GM12878 (cell line): ENCODE results near the gene PODN. TPM values are rescaled to one million over a fixed set of nuclear protein-coding genes. Genes with fewer than 3 reads are reported as not detected.

Experiments used
- ATAC-seq: fragments of 200-7000 bp; cut with Tn5 transposase; 3 replicates; pipeline ENCODE4 v1.9.1; 2020; ENCODE audit warnings: mild to moderate bottlenecking, moderate library complexity
- BruUV-seq: library from RNA; stranded (reverse); fragments of 400-500 nt; replicated peaks from 2 replicates; lab custom pipeline; 2021; lab: Mats Ljungman, UMichigan
- CTCF ChIA-PET: fragments of 300-600 bp; sonication (Branson Sonifier 250); formaldehyde crosslinking; extraction: SDS; loops from one replicate; lab custom pipeline; 2021; ENCODE audit warnings: inconsistent platforms; lab: Yijun Ruan, JAX
- POLR2A ChIA-PET: fragments of 350-600 bp; formaldehyde crosslinking; extraction: SDS; loops from one replicate; lab custom pipeline; 2021; ENCODE audit warnings: inconsistent platforms; lab: Charles Lee
- RAD21 ChIA-PET: fragments of 300-600 bp; sonication (Branson Sonifier 250); formaldehyde crosslinking; loops from one replicate; lab custom pipeline; 2023; ENCODE audit warnings: antibody characterized with exemption; ENCODE audit not compliant: unreplicated experiment; lab: Charles Lee
- SMC1A ChIA-PET: fragments of 300-600 bp; sonication (Branson Sonifier 250); formaldehyde crosslinking; loops from one replicate; lab custom pipeline; 2023; ENCODE audit not compliant: unreplicated experiment, uncharacterized antibody; lab: Charles Lee
- DNase-seq: peaks from one replicate; pipeline ENCODE4 v3.0.0-alpha.2; 2011; ENCODE audit warnings: low read depth, low spot score
- FAIRE-seq: peaks from 3 replicates; lab custom pipeline; 2011; peaks lifted over from hg19 to GRCh38; lab: Jason Lieb, UNC
- H2AFZ ChIP-seq: 2 replicates; pipeline ENCODE4 v1.6.0; 2011; ENCODE audit warnings: low read depth, low read length, control low read depth; ENCODE audit not compliant: control insufficient read depth
- H3K27ac ChIP-seq: 2 replicates; pipeline ENCODE4 v1.5.1; 2011; ENCODE audit warnings: control low read depth; ENCODE audit not compliant: control insufficient read depth, insufficient read depth
- H3K27me3 ChIP-seq, 2 experiments: replicated peaks in 1 of 2; 2 replicates each; pipeline versions ENCODE4 v1.6.0 to v1.6.1; 2011; ENCODE audit warnings: low read length in 1 of 2; ENCODE audit not compliant: control insufficient read depth in 2 of 2, insufficient read depth in 2 of 2
- H3K36me3 ChIP-seq, 2 experiments: 2 replicates each; pipeline ENCODE4 v1.5.1; 2011; ENCODE audit warnings: low read length in 1 of 2; ENCODE audit not compliant: control insufficient read depth in 2 of 2, insufficient read depth in 2 of 2
- H3K4me1 ChIP-seq: 2 replicates; pipeline ENCODE4 v1.6.1; 2011; ENCODE audit warnings: mild to moderate bottlenecking, low read length, moderate library complexity, mixed read lengths; ENCODE audit not compliant: control insufficient read depth, insufficient read depth
- H3K4me2 ChIP-seq: 2 replicates; pipeline ENCODE4 v1.6.0; 2011; ENCODE audit warnings: control low read depth; ENCODE audit not compliant: control insufficient read depth, insufficient read depth
- H3K4me3 ChIP-seq: fragments of 200-600 bp; sonication (generic); 2 replicates; pipeline ENCODE4 v1.5.1; 2016
- H3K79me2 ChIP-seq: 2 replicates; pipeline ENCODE4 v1.6.0; 2011; ENCODE audit warnings: low read length; ENCODE audit not compliant: control insufficient read depth, insufficient read depth
- H3K9ac ChIP-seq: 2 replicates; pipeline ENCODE4 v1.8.0; 2011; ENCODE audit warnings: low read length, control low read depth, mixed read lengths; ENCODE audit not compliant: control insufficient read depth, insufficient read depth
- H3K9me3 ChIP-seq: replicated peaks from 3 replicates; pipeline ENCODE4 v1.5.1; 2011; ENCODE audit warnings: mild to moderate bottlenecking, low read length; ENCODE audit not compliant: control insufficient read depth, insufficient read depth
- H4K20me1 ChIP-seq: 2 replicates; pipeline ENCODE4 v1.6.0; 2011; ENCODE audit not compliant: control insufficient read depth, insufficient read depth
- CBFB ChIP-seq: IDR thresholded peaks from 2 replicates; pipeline ENCODE4 v1.6.1; 2016; ENCODE audit warnings: antibody characterized with exemption, low read depth
- CEBPZ ChIP-seq: fragments of 150-350 bp; IDR thresholded peaks from 2 replicates; pipeline ENCODE4 v1.6.1; 2016; ENCODE audit warnings: low read depth, low read length
- CHD1 ChIP-seq: IDR thresholded peaks from 2 replicates; pipeline ENCODE4 v1.6.1; 2012; ENCODE audit warnings: low read depth, low read length, improper control_type of control experiment
- ELK1 ChIP-seq: IDR thresholded peaks from 2 replicates; pipeline ENCODE4 v1.6.1; 2012; ENCODE audit warnings: low read depth, low read length, improper control_type of control experiment
- MLLT1 ChIP-seq: fragments of 450-650 bp; IDR thresholded peaks from 2 replicates; pipeline ENCODE4 v1.6.1; 2016; ENCODE audit warnings: mild to moderate bottlenecking
- MYC ChIP-seq: IDR thresholded peaks from 2 replicates; pipeline ENCODE4 v1.6.1; 2011; ENCODE audit warnings: mild to moderate bottlenecking, low read length, moderate library complexity, inconsistent platforms; ENCODE audit not compliant: insufficient read depth, insufficient replicate concordance, insufficient read length, severe bottlenecking
- NFYB ChIP-seq: IDR thresholded peaks from 2 replicates; pipeline ENCODE4 v1.6.1; 2011; ENCODE audit warnings: low read depth, mild to moderate bottlenecking, low read length, improper control_type of control experiment, moderate library complexity; ENCODE audit not compliant: insufficient read depth
- PRDM15 ChIP-seq: fragments of 450-650 bp; formaldehyde crosslinking; IDR thresholded peaks from 2 replicates; pipeline ENCODE4 v1.4.0; 2020; ENCODE audit warnings: mild to moderate bottlenecking, moderate library complexity
- RAD21 ChIP-seq: IDR thresholded peaks from 2 replicates; pipeline ENCODE4 v1.6.1; 2011; ENCODE audit warnings: mild to moderate bottlenecking, low read depth, low read length, moderate library complexity; ENCODE audit not compliant: insufficient read depth
- SIN3A ChIP-seq: IDR thresholded peaks from 2 replicates; pipeline ENCODE4 v1.6.1; 2012; ENCODE audit warnings: low read depth, low read length, improper control_type of control experiment
- TAF1 ChIP-seq: IDR thresholded peaks from 2 replicates; pipeline ENCODE4 v1.6.1; 2011; ENCODE audit warnings: mild to moderate bottlenecking, low read depth, low read length, borderline replicate concordance
- WRNIP1 ChIP-seq: IDR thresholded peaks from 2 replicates; pipeline ENCODE4 v1.6.1; 2011; ENCODE audit warnings: low read depth, low read length, improper control_type of control experiment, borderline replicate concordance
- WGBS: methylation state at CpG from one replicate; pipeline ENCODE4 v1.1.6; 2016; ENCODE audit warnings: low lambda C conversion rate; ENCODE audit not compliant: insufficient replicate concordance, insufficient coverage; ENCODE audit errors: missing lambda C conversion rate; 5-methylcytosine and 5-hydroxymethylcytosine counted together
- in situ Hi-C: fragments of 300-500 bp; cut with MboI; formaldehyde crosslinking; loops from 9 replicates; pipeline ENCODE4 v1.14.3; 2018; ENCODE audit warnings: mixed read lengths
- intact Hi-C: fragments of 100-400 bp; cut with micrococcal nuclease; formaldehyde crosslinking; loops from one replicate; pipeline ENCODE4 v1.14.2; 2022; ENCODE audit not compliant: unreplicated experiment
- polyA plus RNA-seq, 11 experiments: library from polyadenylated mRNA; depleted of rRNA in 4 of 11; unstranded in 6 of 11; stranded (reverse) in 5 of 11; fragments of >200 nt; fragmentation: Nextera tagmentation in 4 of 11; fragmentation: Illumina TruSeq in 1 of 11; extraction: Ambion mirVana in 4 of 11; extraction: Trizol in 1 of 11; gene quantifications; 1 replicate in 1 of 11; 2 replicates in 10 of 11; pipeline versions ENCODE4 v1.2.1 to v1.2.3, GENCODE V29; 2011 to 2016; ENCODE audit warnings: inconsistent platforms in 2 of 11, missing spikeins in 2 of 11, low read depth in 1 of 11
- total RNA-seq, 4 experiments: library from RNA; depleted of rRNA in 3 of 4; stranded (reverse); fragments of >200 nt in 3 of 4; fragmentation: Illumina TruSeq in 1 of 4; extraction: Trizol in 1 of 4; gene quantifications; 2 replicates each; pipeline versions ENCODE4 v1.2.1 to v1.2.3, GENCODE V29; 2013 to 2021

Gene PODN
- total and polyA plus RNA-seq, 10 of the 15 experiments (the other 5 are each of a cell fraction or from before 2014, with no cell fraction given), result 0.10 TPM; not detected in 9

- FAIRE-seq, result no peak
- H3K4me1 ChIP-seq, result no peaks in the 10 kb centered on the region
- no TSS peak for BruUV-seq
- no peak overlapping the region for H3K4me2 ChIP-seq
- H3K4me3 ChIP-seq, result no peak overlapping the region
- ChIA-PET POLR2A (no interaction called here), RAD21 (no interaction called here), SMC1A (no interaction called here), CTCF (no interaction called here)
- H2AFZ ChIP-seq, result no peak overlapping the region
- no peaks in the 10 kb centered on the region for H4K20me1 ChIP-seq
- no peaks in the 10 kb centered on the region for H3K9me3 ChIP-seq
- no peaks in the 10 kb centered on the region for H3K36me3 ChIP-seq
- DNase-seq, result no peak
- ATAC-seq, result no peak
- in situ Hi-C loops, result no loop called here
- H3K27ac ChIP-seq, result no peak overlapping the region
- H3K27me3 ChIP-seq, result no peaks in the 10 kb centered on the region; a peak in 1 of 4 replicates
- whole genome bisulfite sequencing, result 47% methylated on average over 1 of the region's 1 CpG
- H3K79me2 ChIP-seq, result no peaks in the 10 kb centered on the region
- intact Hi-C loops, result no loop called here
- TF ChIP-seq ELK1 (no peak), CBFB (no peak), MYC (no peak), MLLT1 (no peak), NFYB (no peak), CHD1 (no peak), TAF1 (no peak), SIN3A (no peak), PRDM15 (CRISPR knock-in tag) (no peak), WRNIP1 (no peak), RAD21 (no peak), CEBPZ (no peak)
- H3K9ac ChIP-seq, result no peak overlapping the region
These were observed 9.9 kb downstream of the PODN start for GRCh38 chr1:53071915-53072314.
